Measurements from ENCODE around the gene KLLN. TPM values are rescaled to one million over a fixed set of nuclear protein-coding genes. Genes with fewer than 3 reads are reported as not detected.
"Not testable (repeated sequence)": the region's sequence is repeated elsewhere in the genome, so short reads cannot be mapped to it uniquely, and the experiment has no call there.

KLLN gene
- total and polyA plus RNA-seq, 2 donors, result 0.90 to 1.0 TPM

DNA sequence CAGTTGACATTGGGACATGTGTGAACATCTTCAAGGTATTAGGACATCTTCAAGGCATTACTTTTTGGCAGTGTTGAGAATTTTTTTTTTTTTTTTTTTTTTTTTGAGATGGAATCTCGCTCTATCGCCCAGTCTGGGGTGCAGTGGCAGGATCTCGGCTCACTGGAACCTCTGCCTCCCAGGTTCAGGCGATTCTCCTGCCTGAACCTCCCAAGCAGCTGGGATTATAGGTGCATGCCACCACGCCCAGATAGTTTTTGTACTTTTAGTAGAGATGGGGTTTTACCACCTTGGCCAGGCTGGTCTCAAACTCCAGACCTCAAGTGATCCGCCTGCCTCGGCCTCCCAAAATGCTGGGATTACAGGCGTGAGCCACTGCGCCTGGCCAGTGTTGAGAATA, 5.8 kb upstream of the KLLN start:
- not testable (repeated sequence) for H3K27ac ChIP-seq (ENCODE audit: low read depth in 1 of 2, low read length in 1 of 2); DNase-seq (ENCODE audit: low read depth in 6 of 9, low spot score in 9 of 9); H3K9me3 ChIP-seq (ENCODE audit: control insufficient read depth in 2 of 2, insufficient read depth in 1 of 2, low read length in 1 of 2); H3K27me3 ChIP-seq (ENCODE audit: control insufficient read depth in 2 of 2, insufficient read depth in 1 of 2, low read length in 1 of 2)
- peak overlapping the region in 1 of 2 donors; percentile 14 for H3K4me3 ChIP-seq (ENCODE audit: low read length in 2 of 2)
- 78% methylated on average over 9 of the region's 9 CpGs for WGBS
- H3K4me1 ChIP-seq (ENCODE audit: control insufficient read depth in 2 of 2, insufficient read depth in 2 of 2, low read length in 2 of 2), result peaks cover 8 to 15% of the 10 kb centered on the region in 2 donors
- peaks cover 0 to 14% of the 10 kb centered on the region in 2 donors for H3K36me3 ChIP-seq (ENCODE audit: control insufficient read depth in 2 of 2, insufficient read depth in 2 of 2, low read length in 1 of 2)

GRCh38 chr10:87868277-87868676, 4.9 kb upstream of the KLLN start:
- DNase-seq (ENCODE audit: low read depth in 6 of 9, low spot score in 9 of 9), result peak in 2 of 9 donors; percentile 14 to 37
- Histone ChIP-seq H3K4me3 (ENCODE audit: low read length in 2 of 2) (peak overlapping the region; percentile 16 to 76), H3K27me3 (ENCODE audit: control insufficient read depth in 2 of 2, insufficient read depth in 1 of 2, low read length in 1 of 2) (no peaks in the 10 kb centered on the region), H3K4me1 (ENCODE audit: control insufficient read depth in 2 of 2, insufficient read depth in 2 of 2, low read length in 2 of 2) (peaks cover 8 to 15% of the 10 kb centered on the region in 2 donors), H3K9me3 (ENCODE audit: control insufficient read depth in 2 of 2, insufficient read depth in 1 of 2, low read length in 1 of 2) (no peaks in the 10 kb centered on the region), H3K27ac (ENCODE audit: low read depth in 1 of 2, low read length in 1 of 2) (no peak overlapping the region), H3K36me3 (ENCODE audit: control insufficient read depth in 2 of 2, insufficient read depth in 2 of 2, low read length in 1 of 2) (peaks cover 0 to 11% of the 10 kb centered on the region in 2 donors)
- 3% methylated on average over 1 of the region's 1 CpG for WGBS

GRCh38 chr10:87867453-87867852, 4.1 kb upstream of the KLLN start:
- Histone ChIP-seq H3K27ac (ENCODE audit: low read depth in 1 of 2, low read length in 1 of 2) (no peak overlapping the region), H3K4me3 (ENCODE audit: low read length in 2 of 2) (peak overlapping the region; percentile 43 to 76), H3K9me3 (ENCODE audit: control insufficient read depth in 2 of 2, insufficient read depth in 1 of 2, low read length in 1 of 2) (no peaks in the 10 kb centered on the region), H3K4me1 (ENCODE audit: control insufficient read depth in 2 of 2, insufficient read depth in 2 of 2, low read length in 2 of 2) (peaks cover 4 to 9% of the 10 kb centered on the region in 2 donors), H3K27me3 (ENCODE audit: control insufficient read depth in 2 of 2, insufficient read depth in 1 of 2, low read length in 1 of 2) (no peaks in the 10 kb centered on the region), H3K36me3 (ENCODE audit: control insufficient read depth in 2 of 2, insufficient read depth in 2 of 2, low read length in 1 of 2) (peaks cover 0 to 7% of the 10 kb centered on the region in 2 donors)
- DNase-seq (ENCODE audit: low read depth in 6 of 9, low spot score in 9 of 9), result peak in 2 of 9 donors; percentile 6 to 26

GRCh38 chr10:87866412-87866974, 3.2 kb upstream of the KLLN start:
- 2% methylated on average over 3 of the region's 3 CpGs for WGBS
- peak in 2 of 9 donors; percentile 8 to 46 for DNase-seq (ENCODE audit: low read depth in 6 of 9, low spot score in 9 of 9)
- Histone ChIP-seq H3K36me3 (ENCODE audit: control insufficient read depth in 2 of 2, insufficient read depth in 2 of 2, low read length in 1 of 2) (peaks cover 0 to 5% of the 10 kb centered on the region in 2 donors), H3K9me3 (ENCODE audit: control insufficient read depth in 2 of 2, insufficient read depth in 1 of 2, low read length in 1 of 2) (no peaks in the 10 kb centered on the region), H3K4me3 (ENCODE audit: low read length in 2 of 2) (peak overlapping the region; percentile 76 to 83), H3K27me3 (ENCODE audit: control insufficient read depth in 2 of 2, insufficient read depth in 1 of 2, low read length in 1 of 2) (no peaks in the 10 kb centered on the region), H3K4me1 (ENCODE audit: control insufficient read depth in 2 of 2, insufficient read depth in 2 of 2, low read length in 2 of 2) (peaks cover 9% of the 10 kb centered on the region in 2 donors), H3K27ac (ENCODE audit: low read depth in 1 of 2, low read length in 1 of 2) (peak overlapping the region in 1 of 2 donors; percentile 8)

GRCh38 chr10:87865241-87865881, 2.0 kb upstream of the KLLN start:
- 1% methylated on average over 4 of the region's 4 CpGs for WGBS
- Histone ChIP-seq H3K4me3 (ENCODE audit: low read length in 2 of 2) (peak overlapping the region; percentile 76 to 83), H3K9me3 (ENCODE audit: control insufficient read depth in 2 of 2, insufficient read depth in 1 of 2, low read length in 1 of 2) (no peaks in the 10 kb centered on the region), H3K36me3 (ENCODE audit: control insufficient read depth in 2 of 2, insufficient read depth in 2 of 2, low read length in 1 of 2) (peaks cover 0 to 4% of the 10 kb centered on the region in 2 donors), H3K27ac (ENCODE audit: low read depth in 1 of 2, low read length in 1 of 2) (peak overlapping the region; percentile 64 to 97), H3K4me1 (ENCODE audit: control insufficient read depth in 2 of 2, insufficient read depth in 2 of 2, low read length in 2 of 2) (peaks cover 11 to 19% of the 10 kb centered on the region in 2 donors), H3K27me3 (ENCODE audit: control insufficient read depth in 2 of 2, insufficient read depth in 1 of 2, low read length in 1 of 2) (no peaks in the 10 kb centered on the region)
- DNase-seq (ENCODE audit: low read depth in 6 of 9, low spot score in 9 of 9), result peak in 5 of 9 donors; percentile 20 to 59 (median 34)

DNA sequence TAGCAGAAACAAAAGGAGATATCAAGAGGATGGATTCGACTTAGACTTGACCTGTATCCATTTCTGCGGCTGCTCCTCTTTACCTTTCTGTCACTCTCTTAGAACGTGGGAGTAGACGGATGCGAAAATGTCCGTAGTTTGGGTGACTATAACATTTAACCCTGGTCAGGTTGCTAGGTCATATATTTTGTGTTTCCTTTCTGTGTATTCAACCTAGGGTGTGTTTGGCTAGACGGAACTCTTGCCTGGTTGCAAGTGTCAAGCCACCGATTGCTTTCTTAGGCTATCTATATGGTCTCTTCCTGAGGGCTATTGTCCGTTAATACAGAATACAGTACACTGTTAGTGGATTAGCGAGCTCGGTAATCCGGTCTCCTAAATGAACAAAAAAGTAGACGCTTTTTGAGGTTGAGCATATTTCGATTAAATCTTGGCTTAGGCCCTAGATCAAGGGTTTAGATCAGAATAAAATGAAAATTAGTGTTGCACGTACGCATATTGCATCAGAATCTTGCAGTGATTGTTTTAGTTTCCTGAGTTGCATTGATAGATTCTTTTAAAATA, 1.2 kb upstream of the KLLN start:
- DNase-seq (ENCODE audit: low read depth in 6 of 9, low spot score in 9 of 9), result peak in 6 of 9 donors; percentile 31 to 69 (median 43)
- H3K4me3 ChIP-seq (ENCODE audit: low read length in 2 of 2), result peak overlapping the region; percentile 76 to 83
- peak overlapping the region; percentile 88 to 97 for H3K27ac ChIP-seq (ENCODE audit: low read depth in 1 of 2, low read length in 1 of 2)
- H3K4me1 ChIP-seq (ENCODE audit: control insufficient read depth in 2 of 2, insufficient read depth in 2 of 2, low read length in 2 of 2), result peaks cover 11 to 22% of the 10 kb centered on the region in 2 donors
- H3K27me3 ChIP-seq (ENCODE audit: control insufficient read depth in 2 of 2, insufficient read depth in 1 of 2, low read length in 1 of 2), result no peaks in the 10 kb centered on the region
- H3K9me3 ChIP-seq (ENCODE audit: control insufficient read depth in 2 of 2, insufficient read depth in 1 of 2, low read length in 1 of 2), result no peaks in the 10 kb centered on the region
- under 1% methylated on average over 16 of the region's 16 CpGs for WGBS
- H3K36me3 ChIP-seq (ENCODE audit: control insufficient read depth in 2 of 2, insufficient read depth in 2 of 2, low read length in 1 of 2), result peaks cover 0 to 4% of the 10 kb centered on the region in 2 donors

- Histone ChIP-seq H3K4me1 (ENCODE audit: control insufficient read depth in 2 of 2, insufficient read depth in 2 of 2, low read length in 2 of 2) (peaks cover 8 to 18% of the 10 kb centered on the region in 2 donors), H3K27ac (ENCODE audit: low read depth in 1 of 2, low read length in 1 of 2) (peak overlapping the region; percentile 97 to 98), H3K4me3 (ENCODE audit: low read length in 2 of 2) (peak overlapping the region; percentile 76 to 83)
- WGBS, result under 1% methylated on average over 47 of the region's 47 CpGs
- not testable (repeated sequence) for H3K36me3 ChIP-seq (ENCODE audit: control insufficient read depth in 2 of 2, insufficient read depth in 2 of 2, low read length in 1 of 2); H3K9me3 ChIP-seq (ENCODE audit: control insufficient read depth in 2 of 2, insufficient read depth in 1 of 2, low read length in 1 of 2); H3K27me3 ChIP-seq (ENCODE audit: control insufficient read depth in 2 of 2, insufficient read depth in 1 of 2, low read length in 1 of 2)
- DNase-seq (ENCODE audit: low read depth in 6 of 9, low spot score in 9 of 9), result peak in 3 of 9 donors; percentile 9 to 38 (median 34)
These were observed 690 bp upstream of the KLLN start for GRCh38 chr10:87863951-87864495.

- Histone ChIP-seq H3K27ac (ENCODE audit: low read depth in 1 of 2, low read length in 1 of 2) (peak overlapping the region; percentile 97 to 98), H3K9me3 (ENCODE audit: control insufficient read depth in 2 of 2, insufficient read depth in 1 of 2, low read length in 1 of 2) (no peaks in the 10 kb centered on the region), H3K4me3 (ENCODE audit: low read length in 2 of 2) (peak overlapping the region; percentile 76 to 83), H3K4me1 (ENCODE audit: control insufficient read depth in 2 of 2, insufficient read depth in 2 of 2, low read length in 2 of 2) (peaks cover 7 to 18% of the 10 kb centered on the region in 2 donors), H3K27me3 (ENCODE audit: control insufficient read depth in 2 of 2, insufficient read depth in 1 of 2, low read length in 1 of 2) (no peaks in the 10 kb centered on the region), H3K36me3 (ENCODE audit: control insufficient read depth in 2 of 2, insufficient read depth in 2 of 2, low read length in 1 of 2) (no peaks in the 10 kb centered on the region)
- DNase-seq (ENCODE audit: low read depth in 6 of 9, low spot score in 9 of 9), result peak in 1 of 9 donors; percentile 79
- under 1% methylated on average over 21 of the region's 21 CpGs for WGBS
These were observed 667 bp downstream of the KLLN start for GRCh38 chr10:87862679-87863052.

All from thymus (tissue), 11 donors.